GM12801 (cell line): ENCODE data around the gene AURKB.

ENCODE experiments used
- CTCF ChIP-seq: IDR thresholded peaks from one replicate; pipeline ENCODE4 v1.5.1; 2011; ENCODE audit warnings: control low read depth; ENCODE audit not compliant: insufficient read length; ENCODE audit errors: extremely low read depth

The AURKB gene

GRCh38 chr17:8189041-8189710 is 21.2 kb downstream of the AURKB start:
- TF ChIP-seq CTCF = no peak

GRCh38 chr17:8188263-8188839 is 22.0 kb downstream of the AURKB start:
- no peak for TF ChIP-seq CTCF

- no peak for TF ChIP-seq CTCF
Measured at GRCh38 chr17:8187517-8188262, 22.7 kb downstream of the AURKB start.

- TF ChIP-seq CTCF = no peak
Measured at GRCh38 chr17:8186787-8187516, 23.4 kb downstream of the AURKB start.

GRCh38 chr17:8186446-8186786 is 24.0 kb downstream of the AURKB start:
- TF ChIP-seq CTCF = no peak

GRCh38 chr17:8185582-8186445 is 24.6 kb downstream of the AURKB start:
- TF ChIP-seq CTCF = no peak
